Breast epithelium (tissue), 4 donors: ENCODE results near the gene CYB561. TPM values are rescaled to one million over a fixed set of nuclear protein-coding genes. Genes with fewer than 3 reads are reported as not detected.
A peak's percentile ranks its signal among the peaks of the same experiment; 100 is the strongest.

Source experiments
- DNase-seq, 2 donors: peaks; one replicate each; pipeline ENCODE4 v3.0.0-alpha.2; 2019; ENCODE audit warnings: low spot score in 2 of 2
- H3K27ac ChIP-seq, 2 donors: fragments of 200-600 bp; sonication (generic) in 1 of 2; one replicate each; pipeline ENCODE4 v1.5.1; 2016 to 2019; ENCODE audit warnings: mild to moderate bottlenecking in 1 of 2
- H3K27me3 ChIP-seq, 2 donors: fragments of 200-600 bp; sonication (generic) in 1 of 2; one replicate each; pipeline versions ENCODE4 v1.5.1 to v1.6.0; 2017 to 2019; ENCODE audit warnings: control low read depth in 1 of 2, mild to moderate bottlenecking in 1 of 2
- H3K36me3 ChIP-seq: fragments of 200-600 bp; one replicate; pipeline ENCODE4 v1.5.1; 2019
- H3K4me1 ChIP-seq, 2 donors: fragments of 200-600 bp; sonication (generic); one replicate each; pipeline ENCODE4 v1.5.1; 2016 to 2019; ENCODE audit warnings: control low read depth in 1 of 2
- H3K4me3 ChIP-seq, 3 donors: fragments of 200-600 bp; sonication (generic); 1 replicate in 2 of 3; 2 replicates in 1 of 3; pipeline ENCODE4 v1.5.1; 2016 to 2019; ENCODE audit warnings: mild to moderate bottlenecking in 3 of 3, moderate library complexity in 2 of 3
- H3K9me3 ChIP-seq, 2 donors: fragments of 200-600 bp; sonication (generic) in 1 of 2; one replicate each; pipeline ENCODE4 v1.5.1; 2016 to 2019; ENCODE audit warnings: control low read depth in 1 of 2
- CTCF ChIP-seq, 3 donors: fragments of 450-650 bp; IDR thresholded peaks; one replicate each; pipeline ENCODE4 v1.5.1; 2016 to 2017; ENCODE audit warnings: antibody characterized with exemption in 3 of 3, mild to moderate bottlenecking in 3 of 3, moderate library complexity in 3 of 3
- POLR2A ChIP-seq: fragments of 450-650 bp; IDR thresholded peaks from one replicate; pipeline ENCODE4 v1.6.1; 2016; ENCODE audit warnings: antibody characterized with exemption, mild to moderate bottlenecking, moderate library complexity
- POLR2AphosphoS5 ChIP-seq, 3 donors: sonication (generic); formaldehyde crosslinking; IDR thresholded peaks; one replicate each; pipeline ENCODE4 v1.6.1; 2017; ENCODE audit warnings: antibody characterized with exemption in 3 of 3
- intact Hi-C: fragments of 100-400 bp; cut with DNase I; formaldehyde crosslinking; loops from one replicate; pipeline ENCODE4 v1.15.1; 2023; ENCODE audit warnings: low total_unique reads
- total RNA-seq, 3 donors: library from RNA; depleted of rRNA; stranded (reverse); fragments of >200 nt; gene quantifications; one replicate each; pipeline ENCODE4 v1.1.0, GENCODE V29; 2016

The CYB561 gene
- total RNA-seq, 3 donors from 2014 or later = 14.6 to 52.4 (median 43.3) TPM

DNA sequence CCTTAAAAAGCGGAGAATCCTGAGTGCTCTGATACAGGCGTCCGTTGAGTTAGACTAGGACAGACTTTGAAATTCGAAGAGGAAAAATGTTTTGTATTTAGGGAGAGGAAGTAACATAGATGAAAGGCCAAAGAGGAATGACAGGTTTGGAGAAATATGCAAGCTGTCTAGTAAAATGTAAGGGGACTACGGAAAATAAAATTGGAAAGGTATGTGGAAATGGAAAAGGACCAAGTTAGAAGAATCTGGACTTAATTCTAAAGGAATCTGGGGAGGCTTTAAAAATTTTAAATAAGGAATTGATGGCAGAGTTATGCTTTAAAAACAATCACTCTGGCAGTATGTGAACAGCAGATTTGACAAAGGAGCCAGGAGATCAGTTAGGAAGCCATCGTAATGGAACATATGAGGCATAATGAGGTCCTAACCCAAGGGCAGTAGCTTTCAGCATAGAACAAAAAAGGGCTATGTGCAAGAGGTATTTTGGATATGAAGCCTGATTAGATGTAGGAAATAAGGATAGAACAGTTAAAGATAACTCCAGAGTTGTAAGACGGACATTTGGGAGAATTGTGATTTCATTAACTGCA is 38.3 kb downstream of the CYB561 start:
- Histone ChIP-seq H3K36me3 (no peaks in the 10 kb centered on the region), H3K27ac (no peak overlapping the region), H3K9me3 (no peaks in the 10 kb centered on the region), H3K27me3 (no peaks in the 10 kb centered on the region), H3K4me3 (no peak overlapping the region), H3K4me1 (no peaks in the 10 kb centered on the region)
- TF ChIP-seq POLR2AphosphoS5 (IDR thresholded peaks at IDR 0.05) (no peak), CTCF (IDR thresholded peaks at IDR 0.05) (no peak), POLR2A (no peak)
- intact Hi-C loops = loop anchor here (5.0 kb wide), 1 partner anchor 711 kb away; no protein-coding TSS in a partner anchor
- no peak for DNase-seq

GRCh38 chr17:63406689-63407330 is 39.3 kb downstream of the CYB561 start:
- intact Hi-C loops = loop anchor here (5.0 kb wide), 1 partner anchor 710 kb away; no protein-coding TSS in a partner anchor
- H3K27ac ChIP-seq = no peak overlapping the region
- no peaks in the 10 kb centered on the region for H3K4me1 ChIP-seq
- TF ChIP-seq POLR2A (no peak), POLR2AphosphoS5 (IDR thresholded peaks at IDR 0.05) (peak in 1 of 3 donors; percentile 48), CTCF (IDR thresholded peaks at IDR 0.05) (peak; percentile 63 to 86 (median 80))
- H3K9me3 ChIP-seq = no peaks in the 10 kb centered on the region
- H3K36me3 ChIP-seq = no peaks in the 10 kb centered on the region
- no peaks in the 10 kb centered on the region for H3K27me3 ChIP-seq
- no peak overlapping the region for H3K4me3 ChIP-seq
- peak in 1 of 2 donors; percentile 62 for DNase-seq

GRCh38 chr17:63405741-63406261 is 40.3 kb downstream of the CYB561 start:
- Histone ChIP-seq H3K4me1 (no peaks in the 10 kb centered on the region), H3K9me3 (no peaks in the 10 kb centered on the region), H3K27ac (peak overlapping the region in 1 of 2 donors; percentile 9), H3K4me3 (no peak overlapping the region), H3K36me3 (no peaks in the 10 kb centered on the region), H3K27me3 (no peaks in the 10 kb centered on the region)
- no peak for TF ChIP-seq POLR2AphosphoS5 (IDR thresholded peaks at IDR 0.05)
- TF ChIP-seq CTCF (IDR thresholded peaks at IDR 0.05) = peak; percentile 37 to 63 (median 56)
- TF ChIP-seq POLR2A = no peak
- DNase-seq = no peak
- intact Hi-C loops = loop anchor here (5.0 kb wide), 1 partner anchor 708 kb away; no protein-coding TSS in a partner anchor

DNA sequence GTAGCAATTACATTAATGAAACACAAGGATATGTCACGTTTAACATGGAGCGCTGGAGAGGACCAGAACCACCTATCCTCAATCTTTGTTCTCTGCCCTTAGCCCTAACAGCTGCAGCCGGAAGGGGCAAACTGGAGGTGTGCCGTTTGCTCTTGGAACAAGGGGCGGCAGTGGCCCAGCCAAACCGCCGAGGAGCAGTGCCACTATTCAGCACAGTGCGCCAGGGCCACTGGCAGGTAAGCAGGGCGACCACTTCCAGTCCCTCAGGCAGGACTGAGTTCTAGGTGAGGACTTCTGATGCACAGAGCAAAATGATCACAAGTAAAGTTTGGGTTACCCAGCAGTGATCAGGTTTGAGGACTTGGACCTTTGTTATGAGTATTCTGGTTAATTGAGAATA is 41.1 kb downstream of the CYB561 start:
- TF ChIP-seq CTCF (IDR thresholded peaks at IDR 0.05) = no peak
- no peak for TF ChIP-seq POLR2A
- no peak for TF ChIP-seq POLR2AphosphoS5 (IDR thresholded peaks at IDR 0.05)
- Histone ChIP-seq H3K4me1 (no peaks in the 10 kb centered on the region), H3K27ac (no peak overlapping the region), H3K27me3 (no peaks in the 10 kb centered on the region), H3K36me3 (no peaks in the 10 kb centered on the region), H3K9me3 (no peaks in the 10 kb centered on the region), H3K4me3 (no peak overlapping the region)
- intact Hi-C loops = loop anchor here (5.0 kb wide), 1 partner anchor 708 kb away; no protein-coding TSS in a partner anchor
- no peak for DNase-seq
